Activated naive CD4-positive, alpha-beta T cell treated with Interleukin-2 at 50 U/mL for 16 hours (primary cell): ENCODE results near the gene RASGRF2.

ENCODE experiments used
- DNase-seq: peaks from one replicate; pipeline ENCODE4 v3.0.0-alpha.2; 2020

RASGRF2 gene

GRCh38 chr5:81213070-81213469, 252.9 kb downstream of the RASGRF2 start:
- no peak for DNase-seq

GRCh38 chr5:81214848-81215247, 254.7 kb downstream of the RASGRF2 start:
- DNase-seq = no peak

GRCh38 chr5:81216152-81216551, 256.0 kb downstream of the RASGRF2 start:
- no peak for DNase-seq

- DNase-seq = no peak
These were observed 259.2 kb downstream of the RASGRF2 start for GRCh38 chr5:81219389-81219788.

DNA sequence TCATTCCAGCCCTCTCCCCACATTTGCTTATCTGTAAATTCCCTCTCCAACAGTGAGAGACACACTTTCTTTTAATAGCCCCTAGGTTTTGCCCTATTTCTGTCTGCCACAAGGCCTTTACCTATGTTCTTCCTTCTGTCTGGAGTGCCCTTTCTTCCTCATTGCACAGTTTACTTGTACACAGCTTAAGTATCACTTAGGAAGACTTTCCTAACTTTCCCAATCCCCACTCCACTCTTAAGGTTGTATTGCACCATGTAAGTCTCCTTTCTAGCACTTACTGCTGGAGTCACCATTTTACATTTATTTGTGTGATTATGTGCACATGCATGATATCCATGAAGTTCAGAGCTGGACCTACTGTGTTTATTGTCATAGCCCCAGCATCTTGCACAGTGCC, 262.1 kb downstream of the RASGRF2 start:
- no peak for DNase-seq

- DNase-seq = no peak
These were observed 265.3 kb downstream of the RASGRF2 start for GRCh38 chr5:81225463-81225862.

- no peak for DNase-seq
These were observed 266.1 kb downstream of the RASGRF2 start for GRCh38 chr5:81226286-81226685.

GRCh38 chr5:81226949-81227348, 266.8 kb downstream of the RASGRF2 start:
- no peak for DNase-seq

DNA sequence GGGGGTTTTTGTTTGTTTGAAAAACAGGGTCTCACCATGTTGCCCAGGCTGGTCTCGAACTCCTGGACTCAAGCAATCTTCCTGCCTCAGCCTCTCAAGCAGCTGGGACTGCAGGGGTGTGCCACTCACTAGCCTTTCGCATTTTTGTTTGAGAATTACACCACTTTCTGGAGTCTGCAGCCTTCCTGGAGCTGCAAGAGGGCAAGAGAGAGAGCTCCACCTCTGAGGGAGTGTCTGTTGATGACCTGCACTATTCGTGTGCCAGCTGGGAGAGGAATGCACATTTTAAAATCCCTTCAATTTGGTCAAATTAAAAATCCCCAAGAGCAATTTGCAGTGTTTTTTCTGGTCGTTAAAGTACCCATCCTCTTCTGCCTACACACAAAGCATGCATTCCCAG, 267.9 kb downstream of the RASGRF2 start:
- DNase-seq = no peak

- DNase-seq = no peak
These were observed 270.3 kb downstream of the RASGRF2 start for GRCh38 chr5:81230416-81230815.

- DNase-seq = no peak
These were observed 272.4 kb downstream of the RASGRF2 start for GRCh38 chr5:81232464-81233079.

DNA sequence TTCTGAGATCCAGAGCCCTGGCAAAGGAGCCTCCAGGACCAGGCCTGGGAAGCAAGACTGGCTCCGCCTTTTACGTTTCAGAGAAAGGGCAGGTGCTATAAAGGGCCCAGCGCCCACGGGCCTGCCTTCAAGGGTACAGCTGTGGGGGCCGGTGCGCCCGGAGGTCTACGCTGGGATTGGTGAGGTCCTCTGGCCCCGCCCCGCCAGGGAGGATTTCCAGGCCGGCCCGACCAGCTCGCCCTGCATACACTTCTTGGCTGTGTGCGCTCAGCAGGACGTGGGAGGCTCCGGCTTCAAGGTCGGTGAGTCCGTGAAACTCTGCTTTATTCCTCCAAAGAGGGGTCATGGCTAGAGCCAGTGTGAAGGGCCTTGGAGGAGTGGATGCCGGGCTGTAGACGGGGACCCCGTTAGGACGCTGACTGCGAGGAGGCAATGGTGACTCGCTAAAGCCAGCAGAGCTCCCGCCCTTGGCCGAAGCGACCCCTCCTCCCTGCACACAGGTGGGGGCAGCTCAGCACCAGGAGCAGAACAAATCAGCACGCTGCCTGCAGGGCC, 273.0 kb downstream of the RASGRF2 start, which contains the start of gene CKMT2:
Gene CKMT2 (plus strand): TSS at position 243 of the 555 bp plus-strand sequence. CDS start 17,811 bp downstream, outside the sequence.
- no peak for DNase-seq

GRCh38 chr5:81234299-81234698, 274.1 kb downstream of the RASGRF2 start:
- no peak for DNase-seq

DNA sequence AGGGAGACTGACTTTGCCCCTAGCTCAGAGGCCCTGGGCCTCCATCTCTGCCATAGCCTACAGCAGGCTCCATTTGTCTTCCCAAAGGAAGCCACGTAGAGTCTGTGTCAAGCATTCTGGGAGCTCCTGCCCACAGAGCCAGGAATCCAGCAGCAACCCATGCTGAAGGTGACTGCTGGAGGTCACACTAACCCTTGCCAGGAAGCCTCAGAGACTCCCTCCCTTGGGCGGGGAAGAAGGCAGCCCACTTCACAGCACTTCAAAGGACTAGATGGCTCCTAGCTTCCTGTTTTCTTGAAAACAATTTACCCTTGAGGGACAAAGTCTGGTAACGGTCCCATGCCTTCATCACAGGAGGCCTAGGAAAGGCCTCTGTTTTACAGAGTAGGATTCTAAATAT, 274.6 kb downstream of the RASGRF2 start:
- no peak for DNase-seq

DNA sequence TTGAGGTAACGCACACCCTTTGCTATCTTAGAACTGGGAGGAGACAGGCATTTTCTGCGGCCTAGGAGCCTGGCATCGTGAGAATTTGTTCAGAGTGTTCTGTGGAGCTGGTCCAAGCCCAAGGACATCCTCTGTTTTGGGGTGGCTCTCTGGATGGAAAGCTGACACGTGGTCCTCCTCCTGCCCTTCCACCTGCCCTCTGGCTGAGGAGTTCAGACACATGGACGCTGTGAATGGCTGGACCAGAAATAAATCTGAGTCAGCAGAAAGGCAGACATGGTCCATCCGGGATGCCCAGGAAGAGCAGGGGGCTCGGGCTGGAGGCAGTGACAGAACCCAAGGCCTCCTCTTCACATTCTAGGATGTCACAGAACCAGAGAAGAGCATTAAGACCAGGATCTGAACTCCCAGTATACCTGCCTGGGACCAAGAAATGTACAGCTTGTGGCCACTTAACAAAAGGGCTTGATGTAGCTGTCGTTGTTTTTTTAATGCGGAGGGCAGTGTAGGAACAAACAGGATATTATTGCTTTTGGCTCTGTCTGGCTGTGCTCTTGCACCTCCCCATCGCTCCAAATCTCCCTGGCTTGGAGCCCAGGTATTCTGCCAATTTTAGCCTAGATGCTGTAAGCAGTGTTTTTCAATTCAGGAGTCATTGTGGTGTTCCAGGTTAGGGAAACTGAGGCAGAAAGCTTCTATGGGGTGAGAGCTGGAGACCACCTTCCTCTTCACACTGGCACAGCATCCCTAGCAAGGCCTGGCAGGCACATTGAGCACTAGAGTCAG, 275.3 kb downstream of the RASGRF2 start:
- DNase-seq = no peak

- no peak for DNase-seq
These were observed 278.3 kb downstream of the RASGRF2 start for GRCh38 chr5:81238460-81238859.

DNA sequence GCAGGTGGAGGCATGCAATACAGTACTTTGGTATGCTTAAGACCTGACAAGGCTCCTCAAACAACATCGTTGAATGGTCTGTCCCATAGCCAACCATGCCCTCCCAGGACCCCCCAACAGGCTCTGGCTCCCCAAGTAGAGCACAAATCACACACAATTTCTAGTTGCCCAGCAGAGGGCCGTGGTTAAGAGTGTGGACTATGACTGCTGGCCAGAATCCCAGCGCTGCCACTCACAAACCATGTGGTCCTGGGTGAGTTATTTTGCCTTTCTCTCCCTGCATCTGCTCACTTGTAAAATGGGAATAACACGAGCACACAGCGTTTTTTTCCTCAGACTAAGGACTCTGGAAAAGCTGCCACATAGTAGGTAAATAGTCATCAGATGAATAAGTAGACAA, 279.4 kb downstream of the RASGRF2 start:
- no peak for DNase-seq

DNA sequence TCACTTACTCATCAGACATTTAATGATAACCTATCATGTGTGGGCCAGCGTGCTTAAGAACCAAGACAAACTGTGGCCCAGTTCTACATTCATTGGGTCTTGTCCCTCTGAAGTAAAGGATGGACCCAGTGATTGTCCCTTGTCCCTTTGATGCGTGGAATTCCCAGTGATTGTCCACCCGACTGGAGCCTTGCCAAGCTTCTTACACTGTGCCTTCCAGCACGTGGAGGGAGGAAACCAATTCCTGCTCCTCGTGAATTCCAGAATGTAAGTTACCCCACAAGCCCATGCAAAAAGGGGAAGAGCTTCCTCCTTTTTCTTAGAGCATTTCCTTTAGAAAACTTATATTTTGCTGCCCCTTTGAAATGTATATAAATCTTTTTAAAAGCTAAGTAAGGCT, 280.8 kb downstream of the RASGRF2 start:
- DNase-seq = no peak

DNA sequence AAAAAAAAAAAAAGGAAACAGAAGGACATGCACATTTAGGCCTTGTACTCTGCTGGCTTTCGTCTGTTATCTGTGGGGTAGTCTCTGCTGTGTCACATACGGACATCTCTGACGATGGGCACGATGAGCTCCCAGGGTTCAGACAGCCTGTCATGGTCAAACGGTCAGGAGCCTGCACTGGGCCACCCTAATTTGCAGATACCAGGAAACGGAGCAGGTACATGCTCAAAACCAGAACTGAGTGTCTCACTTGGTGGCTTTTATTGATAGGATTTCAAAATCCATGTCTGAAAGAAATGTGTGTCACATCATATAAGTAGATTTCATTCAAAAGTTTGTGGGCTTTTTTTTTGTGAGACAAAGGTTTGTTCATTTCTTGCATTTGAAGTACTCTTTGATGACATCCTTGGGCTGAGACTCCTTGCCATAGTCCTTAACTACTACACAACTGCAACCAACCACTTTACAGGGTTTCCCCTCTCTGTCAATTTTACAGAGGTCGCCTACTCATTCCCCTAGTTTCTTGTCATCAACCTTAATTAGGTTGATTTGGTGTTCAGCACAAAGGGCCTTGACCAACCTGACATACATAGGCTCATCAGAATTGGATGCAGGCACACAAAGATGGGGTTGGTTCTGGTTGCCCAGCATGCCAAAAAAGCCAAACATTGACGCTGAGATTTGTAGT, 281.9 kb downstream of the RASGRF2 start:
- no peak for DNase-seq

GRCh38 chr5:81242906-81243436, 282.8 kb downstream of the RASGRF2 start:
- no peak for DNase-seq

- DNase-seq = no peak
These were observed 284.3 kb downstream of the RASGRF2 start for GRCh38 chr5:81244451-81244850.

GRCh38 chr5:81245871-81246235, 285.7 kb downstream of the RASGRF2 start:
- DNase-seq = no peak

- no peak for DNase-seq
These were observed 286.5 kb downstream of the RASGRF2 start for GRCh38 chr5:81246697-81247096.
